Renal cortical epithelial cell (primary cell): ENCODE measurements around the gene CGB2. TPM values are rescaled to one million over a fixed set of nuclear protein-coding genes. Genes with fewer than 3 reads are reported as not detected.

Experiments
- DNase-seq: peaks from one replicate; pipeline ENCODE4 v3.0.0-alpha.2; 2011; ENCODE audit warnings: low read depth
- total RNA-seq: library from RNA; depleted of rRNA; stranded (reverse); fragments of >200 nt; gene quantifications from 2 replicates; pipeline ENCODE4 v1.2.3, GENCODE V29; 2014

CGB2 gene
- total RNA-seq, 1 donor from 2014 or later, result not detected

GRCh38 chr19:49067554-49067953 lies 35.9 kb downstream of the CGB2 start:
- DNase-seq, result no peak

GRCh38 chr19:49069026-49069425 lies 37.3 kb downstream of the CGB2 start:
- DNase-seq, result no peak

DNA sequence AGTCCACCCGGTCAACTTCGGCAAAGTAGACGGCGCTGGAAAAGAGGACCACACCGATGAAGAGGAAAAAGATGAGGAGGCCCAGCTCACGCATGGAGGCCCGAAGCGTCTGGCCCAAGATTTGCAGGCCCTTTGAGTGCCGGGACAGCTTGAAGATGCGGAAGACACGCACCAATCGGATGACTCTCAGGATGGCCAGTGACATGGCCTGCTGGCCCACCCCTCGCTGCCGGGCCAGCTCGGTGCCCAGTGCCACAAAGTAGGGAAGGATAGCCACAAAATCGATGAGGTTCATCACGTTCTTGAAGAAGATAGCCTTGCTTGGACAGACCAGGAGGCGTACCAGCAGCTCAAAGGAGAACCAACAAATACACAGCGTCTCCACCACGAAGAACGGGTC lies 38.7 kb downstream of the CGB2 start:
- DNase-seq, result no peak

- no peak for DNase-seq
Observed at GRCh38 chr19:49071860-49072547, 40.3 kb downstream of the CGB2 start.

DNA sequence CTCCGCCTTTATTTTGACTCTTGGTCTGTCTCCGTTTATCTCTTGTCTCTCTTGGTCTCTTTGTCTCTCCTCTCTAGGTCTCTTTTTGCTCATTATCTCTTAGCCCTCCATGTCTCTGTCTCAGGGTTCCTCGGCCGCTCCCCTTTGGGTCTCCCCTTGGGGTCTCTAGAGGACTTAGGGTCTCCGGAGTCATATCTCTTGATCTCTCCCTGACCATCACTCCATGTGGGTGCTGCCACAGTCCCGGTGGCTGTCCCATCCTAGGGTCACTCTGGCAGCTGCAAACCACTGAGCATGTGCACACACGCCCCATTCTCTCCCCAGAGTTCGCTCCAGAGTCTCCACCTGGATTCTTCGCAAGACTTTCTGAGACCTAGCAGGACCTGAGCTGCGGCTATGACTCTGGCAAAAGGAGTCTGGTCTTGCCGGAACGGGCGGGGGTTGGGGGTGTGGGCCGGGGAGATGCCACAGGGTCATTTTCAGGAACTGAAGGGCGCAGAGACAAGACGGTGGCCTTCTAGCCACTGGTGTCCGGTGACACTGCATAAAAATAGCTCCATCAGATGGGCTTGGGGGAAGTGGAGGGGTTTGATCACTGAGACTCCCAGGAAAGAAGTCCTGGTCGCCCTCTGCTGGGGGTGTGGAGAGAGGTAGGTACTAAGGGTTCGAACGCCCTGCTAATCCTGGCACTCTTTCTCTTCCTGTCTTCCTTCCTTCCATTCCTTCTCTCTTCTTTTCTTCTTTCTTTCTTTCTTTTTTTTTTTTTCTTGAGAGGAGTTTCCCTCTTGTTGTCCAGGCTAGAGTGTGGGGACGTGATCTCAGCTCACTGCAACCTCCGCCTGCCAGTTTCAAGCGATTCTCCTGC lies 42.1 kb downstream of the CGB2 start:
- DNase-seq, result no peak

GRCh38 chr19:49074869-49075268 lies 43.2 kb downstream of the CGB2 start:
- DNase-seq, result peak; percentile 67

GRCh38 chr19:49080392-49080791 lies 48.7 kb downstream of the CGB2 start:
- no peak for DNase-seq

- no peak for DNase-seq
Observed at GRCh38 chr19:49081273-49081672, 49.6 kb downstream of the CGB2 start.

Other genes with a start within 250 kb of the CGB2 start
- 27.2 and 37.3 TPM in 2 replicates for gene BCAT2, start 220.9 kb upstream of the CGB2 start, total RNA-seq
- 0.60 and 1.7 TPM in 2 replicates for gene HSD17B14, start 195.4 kb upstream of the CGB2 start, total RNA-seq
- gene PLEKHA4, start 163.3 kb upstream of the CGB2 start, total RNA-seq, result 6.8 and 14.4 TPM in 2 replicates
- gene PPP1R15A, start 159.5 kb upstream of the CGB2 start, total RNA-seq, result 28.1 and 29.9 TPM in 2 replicates
- gene TULP2, start 133.1 kb upstream of the CGB2 start, total RNA-seq, result 0.10 TPM in 1 of 2 replicates, not detected in the other
- gene NUCB1, start 131.6 kb upstream of the CGB2 start, total RNA-seq, result 100 and 287 TPM in 2 replicates
- 0.10 and 1.7 TPM in 2 replicates for gene DHDH, start 98.2 kb upstream of the CGB2 start, total RNA-seq
- 101 and 135 TPM in 2 replicates for gene BAX, start 77.0 kb upstream of the CGB2 start, total RNA-seq
- gene FTL, start 66.6 kb upstream of the CGB2 start, total RNA-seq, result 1,420 and 1,436 TPM in 2 replicates
- 42.9 and 72.1 TPM in 2 replicates for gene GYS1, start 38.6 kb upstream of the CGB2 start, total RNA-seq
- gene RUVBL2, start 38.0 kb upstream of the CGB2 start, total RNA-seq, result 170 and 313 TPM in 2 replicates
- 0.25 TPM in 1 of 2 replicates, not detected in the other for gene LHB, start 14.8 kb upstream of the CGB2 start, total RNA-seq
- not detected in 2 replicates for gene CGB3, start 7.6 kb upstream of the CGB2 start, total RNA-seq
- gene CGB1, start 5.0 kb downstream of the CGB2 start, total RNA-seq, result 1.4 TPM in 1 of 2 replicates, not detected in the other
- gene CGB5, start 12.0 kb downstream of the CGB2 start, total RNA-seq, result not detected in 2 replicates
- gene CGB8, start 17.2 kb downstream of the CGB2 start, total RNA-seq, result 1.2 TPM in 1 of 2 replicates, not detected in the other
- gene CGB7, start 25.9 kb downstream of the CGB2 start, total RNA-seq, result 0.25 and 0.35 TPM in 2 replicates
- gene NTF4, start 32.9 kb downstream of the CGB2 start, total RNA-seq, result 0.25 and 0.52 TPM in 2 replicates
- gene KCNA7, start 40.8 kb downstream of the CGB2 start, total RNA-seq, result not detected in 2 replicates
- gene SNRNP70, start 53.6 kb downstream of the CGB2 start, total RNA-seq, result 82.8 and 138 TPM in 2 replicates
- 2.5 and 7.5 TPM in 2 replicates for gene LIN7B, start 82.5 kb downstream of the CGB2 start, total RNA-seq
- 0.45 TPM in 1 of 2 replicates, not detected in the other for gene C19orf73, start 87.3 kb downstream of the CGB2 start, total RNA-seq
- 2.6 and 3.6 TPM in 2 replicates for gene PPFIA3, start 87.7 kb downstream of the CGB2 start, total RNA-seq
- not detected in 2 replicates for gene HRC, start 123.5 kb downstream of the CGB2 start, total RNA-seq
- gene TRPM4, start 125.9 kb downstream of the CGB2 start, total RNA-seq, result 15.3 and 30.4 TPM in 2 replicates